Activated effector memory CD4-positive, alpha-beta T cell treated with Interleukin-2 at 50 U/mL for 16 hours (primary cell): Measurements from ENCODE around the gene SGPL1.

ENCODE experiments used
- DNase-seq: peaks from one replicate; pipeline ENCODE4 v3.0.0-alpha.2; 2020

Gene SGPL1

GRCh38 chr10:70780772-70781171 is 35.0 kb upstream of the SGPL1 start:
- no peak for DNase-seq

- no peak for DNase-seq
These were observed 34.2 kb upstream of the SGPL1 start for GRCh38 chr10:70781461-70782051.

- no peak for DNase-seq
These were observed 33.5 kb upstream of the SGPL1 start for GRCh38 chr10:70782086-70782745.

GRCh38 chr10:70782746-70783680 is 32.7 kb upstream of the SGPL1 start:
- no peak for DNase-seq

GRCh38 chr10:70784016-70784415 is 31.7 kb upstream of the SGPL1 start:
- DNase-seq, result no peak

GRCh38 chr10:70784471-70784870 is 31.3 kb upstream of the SGPL1 start:
- no peak for DNase-seq

GRCh38 chr10:70785190-70785589 is 30.6 kb upstream of the SGPL1 start, which contains the start of gene TBATA:
Gene TBATA (minus strand): TSS chr10:70785377. CDS start chr10:70783379, 1,998 bp downstream.
- no peak for DNase-seq

GRCh38 chr10:70786799-70787415 is 28.8 kb upstream of the SGPL1 start:
- no peak for DNase-seq

DNA sequence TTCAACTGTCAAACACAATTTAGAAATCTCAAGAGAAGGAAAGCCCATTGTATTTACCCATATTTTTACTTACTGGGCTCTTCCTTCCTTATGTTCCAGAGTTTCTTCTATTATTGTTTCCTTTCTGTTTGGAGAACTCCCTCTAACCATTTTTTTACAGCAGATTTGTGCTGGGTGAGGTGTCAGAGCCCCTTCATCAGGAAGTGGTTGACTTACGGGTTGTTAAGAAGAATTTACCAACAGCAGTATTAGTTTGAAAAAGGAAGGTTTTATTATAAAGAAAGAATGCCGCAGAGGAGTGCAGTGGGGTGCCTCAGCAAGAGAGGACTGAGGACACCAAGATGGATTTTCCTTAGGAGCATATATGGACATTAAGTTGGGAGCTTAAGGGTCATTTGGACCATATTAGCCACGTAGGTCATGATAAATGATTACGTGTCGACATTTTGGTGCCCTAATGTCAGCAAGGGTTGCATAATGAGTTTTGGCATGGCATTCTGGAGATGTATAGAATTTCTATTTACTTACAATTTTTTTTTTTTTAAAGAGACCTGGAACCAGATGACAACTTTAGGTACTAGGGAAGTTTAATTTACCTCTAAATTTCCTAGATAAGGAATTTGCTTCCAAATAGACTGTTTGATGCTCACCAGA is 24.2 kb upstream of the SGPL1 start:
- DNase-seq, result no peak

- DNase-seq, result no peak
These were observed 20.1 kb upstream of the SGPL1 start for GRCh38 chr10:70795613-70796012.

- no peak for DNase-seq
These were observed 17.9 kb upstream of the SGPL1 start for GRCh38 chr10:70797840-70798239.

DNA sequence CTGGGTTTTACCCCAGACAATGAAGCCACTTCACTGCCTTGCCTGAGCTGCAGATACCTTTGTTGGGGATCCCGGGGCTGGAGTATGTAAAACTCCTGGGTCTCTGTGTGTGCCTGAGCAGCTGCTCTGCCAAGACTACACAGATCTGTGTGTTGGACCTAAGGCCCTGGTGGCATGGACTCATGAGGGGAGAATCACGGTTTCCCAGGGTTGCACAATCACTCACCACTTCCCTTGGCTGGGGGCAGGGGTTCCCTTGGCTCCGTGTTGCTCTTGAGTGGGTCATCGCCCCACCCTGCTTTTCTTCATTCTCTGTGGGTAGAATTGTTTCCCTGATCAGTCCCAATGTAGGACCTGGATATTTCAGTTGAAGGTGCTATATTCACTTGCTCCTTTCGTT is 16.6 kb upstream of the SGPL1 start:
- DNase-seq, result no peak

GRCh38 chr10:70801854-70802253 is 13.9 kb upstream of the SGPL1 start:
- DNase-seq, result no peak

DNA sequence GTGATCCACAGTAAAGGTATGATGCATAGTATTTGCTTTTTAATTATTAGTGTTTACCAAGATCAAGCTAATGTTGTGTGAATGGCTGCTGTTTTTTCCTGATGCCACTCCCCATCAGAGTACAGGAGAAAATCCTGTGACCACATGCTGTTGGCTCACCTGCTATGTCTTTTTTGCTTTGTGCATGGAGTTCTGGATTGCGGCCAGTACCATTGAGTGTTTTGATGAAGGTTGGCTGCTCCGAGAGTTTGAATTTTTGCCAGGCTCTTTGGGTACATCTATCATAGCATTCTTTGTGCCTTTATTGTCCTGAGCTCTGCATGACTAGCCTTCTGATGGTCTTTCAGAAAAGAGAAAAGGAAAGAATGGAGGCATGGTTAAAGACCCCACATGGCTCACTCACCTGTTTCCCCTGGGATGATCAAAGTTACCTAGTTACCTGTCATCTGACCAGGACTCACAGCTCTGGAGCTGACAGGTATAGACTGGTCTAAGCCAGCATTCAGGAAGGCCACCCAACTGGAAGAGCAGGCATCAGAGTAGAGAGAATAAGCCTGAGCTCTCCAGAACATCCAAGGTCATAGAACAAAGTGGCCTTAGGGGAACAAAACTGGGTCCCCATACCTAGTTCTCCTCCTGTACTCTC is 11.8 kb upstream of the SGPL1 start:
- DNase-seq, result no peak

DNA sequence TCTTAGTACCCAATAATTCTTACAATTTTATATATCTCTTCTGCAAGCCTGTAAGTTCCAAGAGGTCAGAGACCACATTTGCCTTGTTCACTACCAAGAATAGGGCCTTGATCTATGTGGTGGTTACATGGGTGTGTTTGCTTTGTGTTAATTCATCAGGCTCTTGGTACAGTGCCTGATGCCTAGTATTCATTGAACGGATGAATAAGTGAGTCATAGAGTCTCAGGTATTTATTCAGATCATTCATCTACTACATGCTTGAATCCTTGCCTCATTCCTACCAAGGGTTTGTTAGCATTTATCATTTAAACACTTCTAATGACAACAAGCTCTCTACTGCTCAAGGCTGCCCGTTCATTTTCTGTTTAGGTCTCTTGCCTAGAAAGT is 11.3 kb upstream of the SGPL1 start:
- DNase-seq, result no peak

GRCh38 chr10:70805619-70806215 is 10.0 kb upstream of the SGPL1 start:
- no peak for DNase-seq

- DNase-seq, result no peak
These were observed 8.9 kb upstream of the SGPL1 start for GRCh38 chr10:70806841-70807240.

- DNase-seq, result no peak
These were observed 8.2 kb upstream of the SGPL1 start for GRCh38 chr10:70807556-70807955.

GRCh38 chr10:70809011-70809611 is 6.6 kb upstream of the SGPL1 start:
- DNase-seq, result no peak

GRCh38 chr10:70809726-70810125 is 6.0 kb upstream of the SGPL1 start:
- DNase-seq, result no peak

GRCh38 chr10:70810967-70811366 is 4.8 kb upstream of the SGPL1 start:
- DNase-seq, result no peak
